Choroid plexus epithelial cell (primary cell): ENCODE measurements around the gene DHX29.

Source experiments
- DNase-seq: peaks from one replicate; pipeline ENCODE4 v3.0.0-alpha.2; 2010; ENCODE audit warnings: low read depth
- H3K4me3 ChIP-seq: 2 replicates; pipeline ENCODE4 v1.5.1; 2011; ENCODE audit warnings: low read depth, mild to moderate bottlenecking, control low read depth, low read length, moderate library complexity
- TF ChIP-seq, protein P1 (sequence below): conservative IDR thresholded peaks from 2 replicates; pipeline ENCODE4 v1.5.1; 2011; ENCODE audit warnings: low read depth, mild to moderate bottlenecking, control low read depth, inconsistent platforms, low read length, moderate library complexity

Gene DHX29

DNA sequence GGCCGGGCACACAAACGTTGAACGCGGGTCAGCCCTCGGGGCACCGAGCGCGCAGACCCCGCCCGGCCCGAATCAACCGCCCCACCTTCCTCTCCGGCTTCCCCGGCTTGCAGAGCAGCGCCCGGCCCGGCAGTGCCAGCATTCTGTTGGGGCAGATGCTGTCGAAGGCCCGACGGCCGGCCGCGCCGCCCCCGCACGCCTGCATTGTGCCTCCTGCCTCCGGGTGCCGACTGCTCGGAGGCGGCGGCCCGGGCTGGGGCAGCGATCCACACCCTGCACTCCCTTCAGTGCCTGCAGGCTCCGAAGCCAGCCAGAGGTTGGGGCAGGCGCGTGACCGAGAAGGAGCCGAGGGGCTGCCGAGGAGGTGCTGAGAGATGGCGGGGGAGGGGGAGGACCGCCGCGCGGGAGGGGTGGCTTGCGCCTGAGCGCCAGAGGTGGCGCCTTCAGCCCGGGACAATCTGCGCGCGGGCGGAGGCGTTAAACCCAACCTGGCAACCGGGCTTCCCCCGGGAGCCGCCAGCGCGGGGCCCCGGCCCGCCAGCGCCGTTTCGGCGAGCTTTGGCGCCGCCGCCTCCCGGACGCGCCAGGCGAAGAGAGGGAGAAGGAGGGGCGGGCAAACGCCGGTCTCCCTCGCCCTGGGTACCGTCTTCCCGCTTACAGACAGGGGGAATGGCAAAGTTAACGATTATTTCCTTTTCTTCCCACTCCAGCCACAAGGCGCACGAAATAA is 80.4 kb downstream of the DHX29 start, which contains the start of gene MCIDAS:
Gene MCIDAS, minus strand, starts transcription at position 382 of the 730 bp plus-strand sequence. Its CDS starts 177 bp downstream, at position 205.
- TF ChIP-seq, protein P1, sequence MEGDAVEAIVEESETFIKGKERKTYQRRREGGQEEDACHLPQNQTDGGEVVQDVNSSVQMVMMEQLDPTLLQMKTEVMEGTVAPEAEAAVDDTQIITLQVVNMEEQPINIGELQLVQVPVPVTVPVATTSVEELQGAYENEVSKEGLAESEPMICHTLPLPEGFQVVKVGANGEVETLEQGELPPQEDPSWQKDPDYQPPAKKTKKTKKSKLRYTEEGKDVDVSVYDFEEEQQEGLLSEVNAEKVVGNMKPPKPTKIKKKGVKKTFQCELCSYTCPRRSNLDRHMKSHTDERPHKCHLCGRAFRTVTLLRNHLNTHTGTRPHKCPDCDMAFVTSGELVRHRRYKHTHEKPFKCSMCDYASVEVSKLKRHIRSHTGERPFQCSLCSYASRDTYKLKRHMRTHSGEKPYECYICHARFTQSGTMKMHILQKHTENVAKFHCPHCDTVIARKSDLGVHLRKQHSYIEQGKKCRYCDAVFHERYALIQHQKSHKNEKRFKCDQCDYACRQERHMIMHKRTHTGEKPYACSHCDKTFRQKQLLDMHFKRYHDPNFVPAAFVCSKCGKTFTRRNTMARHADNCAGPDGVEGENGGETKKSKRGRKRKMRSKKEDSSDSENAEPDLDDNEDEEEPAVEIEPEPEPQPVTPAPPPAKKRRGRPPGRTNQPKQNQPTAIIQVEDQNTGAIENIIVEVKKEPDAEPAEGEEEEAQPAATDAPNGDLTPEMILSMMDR: no peak
- no peak for DNase-seq
- H3K4me3 ChIP-seq: peak within 1 kb of the TSS; percentile 4

DNA sequence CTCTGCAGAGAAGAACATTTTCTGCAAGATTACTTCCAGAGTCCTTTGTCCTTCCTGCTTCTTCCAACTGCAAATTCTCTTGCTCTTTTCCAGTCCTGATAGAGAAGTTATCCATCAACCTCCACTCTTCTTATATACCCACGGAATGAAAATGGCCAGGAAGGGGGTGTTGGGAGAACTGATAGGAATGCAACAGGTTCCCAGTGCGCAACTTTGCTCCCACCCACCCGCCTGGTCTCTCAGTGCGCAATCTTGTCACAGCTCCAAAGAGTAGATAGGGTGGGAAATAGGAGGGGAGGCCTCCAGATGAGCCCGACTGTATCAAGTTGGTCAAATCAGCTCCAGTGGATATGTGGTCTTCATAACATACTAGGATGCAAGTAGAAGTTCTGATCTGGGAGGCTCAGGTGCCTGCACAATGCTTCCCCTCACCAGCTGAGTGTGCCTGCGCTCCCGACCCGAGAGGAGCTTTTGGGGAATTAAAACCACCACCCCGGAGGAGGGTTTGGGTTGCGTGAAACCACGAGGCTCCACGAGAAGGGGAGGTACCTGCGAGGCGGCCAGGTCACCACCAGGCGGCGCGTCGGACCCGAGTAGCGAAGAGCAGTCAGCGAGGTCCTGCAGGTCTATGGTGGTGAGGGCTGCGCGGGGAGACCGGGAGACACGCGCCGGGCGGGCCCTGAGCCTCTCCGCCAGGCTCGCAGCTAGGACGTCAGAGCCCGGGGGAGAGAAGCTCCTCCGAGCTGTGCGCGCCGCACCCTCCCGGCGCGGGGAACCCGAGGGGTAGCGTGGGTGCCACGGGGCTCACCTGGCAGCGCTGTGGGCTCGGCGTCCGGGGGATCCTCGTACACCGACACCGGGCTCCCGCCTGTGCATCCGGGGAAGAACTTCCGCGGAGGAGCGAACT is 81.2 kb downstream of the DHX29 start:
- no peak overlapping the region for H3K4me3 ChIP-seq
- no peak for DNase-seq
- TF ChIP-seq, protein P1: peak; percentile 52

DNA sequence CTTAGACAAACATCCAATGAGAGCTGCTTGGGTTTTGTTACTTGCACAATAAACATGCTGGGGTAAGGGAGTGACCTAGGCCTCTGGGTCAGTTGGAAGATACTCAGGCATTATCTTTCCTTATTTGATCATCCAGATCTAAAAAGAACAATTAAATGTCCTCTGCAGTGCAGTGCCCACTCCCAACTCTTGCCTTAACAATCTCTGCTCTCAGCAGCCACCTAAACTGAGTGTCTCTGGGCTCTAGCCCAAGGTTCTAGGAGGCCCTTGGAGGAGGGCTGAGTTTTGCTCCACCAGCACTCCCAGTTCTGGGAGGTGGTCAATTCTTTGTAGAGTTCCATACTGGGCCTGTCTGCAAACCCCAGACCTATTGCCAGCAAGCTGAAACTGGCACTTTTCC is 82.1 kb downstream of the DHX29 start:
- TF ChIP-seq, protein P1: no peak
- no peak overlapping the region for H3K4me3 ChIP-seq
- DNase-seq: no peak

DNA sequence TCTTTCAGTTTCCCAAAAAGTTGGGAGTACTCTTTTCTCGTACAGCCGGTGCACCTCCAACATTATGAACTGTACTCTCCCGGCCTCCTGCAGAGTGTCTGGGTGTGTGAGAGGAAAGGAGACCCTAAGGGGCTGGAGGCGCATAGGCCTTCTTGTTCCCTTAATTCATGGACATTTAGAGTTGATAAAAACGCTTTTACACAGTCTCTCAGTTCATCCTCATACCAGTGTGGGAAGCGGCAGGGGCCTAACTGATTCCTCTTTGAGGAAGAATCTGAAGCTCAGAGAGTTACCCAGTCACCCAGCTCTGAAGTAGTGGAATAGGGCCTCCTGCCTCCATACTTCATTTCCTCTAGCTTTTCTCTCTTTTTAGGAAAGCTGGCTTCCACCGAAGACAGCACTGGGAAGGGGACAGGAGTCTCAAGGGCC is 83.7 kb downstream of the DHX29 start:
- TF ChIP-seq, protein P1: no peak
- H3K4me3 ChIP-seq: no peak overlapping the region
- DNase-seq: no peak

DNA sequence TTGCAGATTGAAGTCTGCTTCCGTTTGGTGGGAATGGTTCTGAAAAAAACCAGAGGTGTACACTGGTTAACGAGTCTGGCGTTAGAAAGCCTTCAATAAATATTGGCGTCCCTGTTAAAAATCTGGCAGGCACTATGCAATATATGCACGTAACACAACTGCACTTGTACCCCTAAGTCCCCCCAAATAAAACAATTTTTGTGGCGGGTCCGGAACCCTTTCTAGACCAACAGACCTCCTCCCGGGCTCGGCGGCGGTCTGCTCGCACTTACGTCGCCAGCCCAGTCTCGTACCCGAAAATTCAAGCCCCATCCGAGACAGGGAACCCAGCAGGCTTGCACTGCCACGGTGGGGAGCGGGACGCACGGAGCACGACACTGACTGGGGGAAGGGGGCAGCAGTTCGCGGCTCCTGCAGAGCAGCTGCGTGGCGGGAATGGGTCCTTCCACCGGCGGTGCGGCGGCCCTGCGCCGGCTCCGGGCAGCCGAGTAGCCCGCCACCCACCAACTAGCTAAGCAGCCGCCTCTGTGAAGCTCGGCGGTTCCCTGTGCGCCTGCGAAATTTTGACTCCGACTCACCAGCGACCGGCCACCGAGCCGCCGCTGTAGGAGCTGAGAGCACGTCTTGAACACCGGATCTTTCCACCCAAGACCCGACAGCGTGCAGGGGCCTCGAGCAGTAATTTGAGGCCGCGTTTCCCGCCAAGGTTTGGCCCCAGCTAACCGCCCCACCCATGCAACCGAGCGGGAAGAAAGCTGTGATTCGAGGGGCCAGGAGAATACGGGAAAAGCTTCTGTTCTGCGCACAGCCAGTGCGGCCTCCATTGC is 84.3 kb downstream of the DHX29 start:
- DNase-seq: no peak
- TF ChIP-seq, protein P1: no peak
- H3K4me3 ChIP-seq: no peak overlapping the region

DNA sequence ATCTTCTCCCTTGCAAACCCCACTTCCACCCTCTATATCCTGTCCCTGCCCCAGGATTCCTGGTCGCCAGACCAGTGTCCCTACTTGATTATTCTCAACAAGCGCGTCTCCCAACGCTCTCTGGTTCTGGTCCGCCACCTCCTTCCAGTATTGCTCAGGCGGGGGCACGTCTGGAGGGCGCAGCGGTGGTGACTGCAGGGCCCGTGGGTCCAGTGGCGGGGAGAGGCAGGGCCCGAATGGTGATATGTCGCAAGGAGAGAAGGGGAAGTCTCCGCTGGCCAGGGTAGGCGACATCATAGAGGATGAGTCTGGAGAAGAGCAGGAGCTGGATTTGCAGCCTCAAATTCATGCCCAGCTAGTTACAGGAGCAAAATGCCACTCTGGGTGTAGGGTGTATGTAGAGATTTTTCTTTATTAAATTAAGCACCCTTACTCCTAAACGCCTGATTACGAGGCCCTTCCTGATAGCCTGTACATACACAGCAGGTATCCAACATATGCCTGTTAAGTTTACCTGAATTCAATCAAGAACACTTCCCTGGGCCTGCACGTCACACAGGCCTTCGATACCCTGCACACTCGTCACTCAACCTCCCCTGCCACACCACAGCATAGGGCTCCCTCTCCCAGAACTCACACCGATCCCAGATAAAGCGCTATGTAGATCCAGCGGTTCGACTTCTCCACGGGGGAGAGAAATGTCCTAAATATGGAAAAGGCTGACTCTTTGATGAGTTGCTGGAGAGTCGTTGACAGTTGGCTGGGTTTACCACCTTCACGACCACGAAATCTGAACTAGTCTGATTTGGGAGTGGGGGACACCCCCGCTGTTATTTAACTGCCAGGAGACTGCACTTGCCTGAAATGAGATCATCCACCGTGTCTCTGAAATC is 85.2 kb downstream of the DHX29 start:
- H3K4me3 ChIP-seq: no peak overlapping the region
- no peak for DNase-seq
- TF ChIP-seq, protein P1: no peak
